Right lobe of liver (tissue), 4 donors: ENCODE measurements around the gene RAB31.

Experiments used
- CTCF ChIP-seq, 4 donors: fragments of 200-600 bp in 3 of 4; fragments of 450-650 bp in 1 of 4; IDR thresholded peaks; one replicate each; pipeline versions ENCODE4 v1.5.1 to v1.8.0; 2016 to 2022; ENCODE audit warnings: antibody characterized with exemption in 4 of 4, mild to moderate bottlenecking in 2 of 4
- POLR2A ChIP-seq: fragments of 450-650 bp; IDR thresholded peaks from one replicate; pipeline ENCODE4 v1.6.1; 2017; ENCODE audit warnings: antibody characterized with exemption, mild to moderate bottlenecking
- donor health status: DM: no; HTN: no; CAD: no.
- donor health status: DM: no; HTN: no; CAD: no.
- donor health status: DM: no; HTN: yes; CAD: no.

GRCh38 chr18:9766076-9766481 lies 58.0 kb downstream of the RAB31 start:
- TF ChIP-seq CTCF (IDR thresholded peaks at IDR 0.05) (no peak), POLR2A (no peak)
